K562 (cell line): ENCODE measurements around the gene PHACTR3. TPM values are rescaled to one million over a fixed set of nuclear protein-coding genes. Genes with fewer than 3 reads are reported as not detected.

Experiments
- ATAC-seq: fragments of 200-7000 bp; cut with Tn5 transposase; 3 replicates; pipeline ENCODE4 v1.9.1; 2020; ENCODE audit warnings: moderate library complexity
- BruUV-seq: library from RNA; stranded (reverse); fragments of 400-500 nt; replicated peaks from 2 replicates; lab custom pipeline; 2021; lab: Mats Ljungman, UMichigan
- CTCF ChIA-PET: fragments of 300-600 bp; formaldehyde crosslinking; extraction: SDS; loops from one replicate; lab custom pipeline; 2021; ENCODE audit warnings: low intra/inter-chr PET ratio; lab: Yijun Ruan, JAX
- POLR2A ChIA-PET: fragments of 300-600, 350-650 bp; sonication (Branson Sonifier 250); formaldehyde crosslinking; extraction: SDS; loops from one replicate; lab custom pipeline; 2021; ENCODE audit warnings: antibody characterized with exemption, inconsistent platforms; lab: Yijun Ruan, JAX
- DNase-seq, 4 experiments: peaks; one replicate each; pipeline versions ENCODE4 v3.0.0 to v3.0.0-alpha.2; 2011 to 2018; ENCODE audit warnings: low spot score in 3 of 4, mixed read lengths in 3 of 4; ENCODE audit errors: extremely low read depth in 1 of 4
- FAIRE-seq: peaks from 2 replicates; lab custom pipeline; 2011; peaks lifted over from hg19 to GRCh38; lab: Jason Lieb, UNC
- H2AFZ ChIP-seq: 2 replicates; pipeline ENCODE4 v1.6.0; 2011; ENCODE audit warnings: low read depth, low read length, control low read depth, inconsistent platforms
- H3K27ac ChIP-seq: fragments of 200-600 bp; 3 replicates; pipeline ENCODE4 v1.8.0; 2011; ENCODE audit warnings: low read depth, mild to moderate bottlenecking, control low read depth, inconsistent platforms, low read length, moderate library complexity, mixed read lengths; ENCODE audit errors: extremely low read depth
- H3K27me3 ChIP-seq, 2 experiments: fragments of 300-600 bp in 1 of 2; 2 replicates in 1 of 2; 3 replicates in 1 of 2; pipeline versions ENCODE4 v1.6.0 to v1.8.0; 2011; ENCODE audit warnings: inconsistent platforms in 2 of 2, low read length in 2 of 2, mild to moderate bottlenecking in 1 of 2, mixed read lengths in 1 of 2, moderate library complexity in 1 of 2; ENCODE audit not compliant: control insufficient read depth in 2 of 2, insufficient read depth in 2 of 2
- H3K36me3 ChIP-seq: fragments of 300-600 bp; 3 replicates; pipeline ENCODE4 v1.8.0; 2011; ENCODE audit warnings: mild to moderate bottlenecking, low read length, inconsistent platforms; ENCODE audit not compliant: control insufficient read depth, insufficient read depth
- H3K4me1 ChIP-seq, 2 experiments: fragments of 200-600 bp in 1 of 2; replicated peaks in 1 of 2; 2 replicates in 1 of 2; 3 replicates in 1 of 2; pipeline versions ENCODE4 v1.5.1 to v1.8.0; 2011; ENCODE audit warnings: inconsistent platforms in 2 of 2, low read length in 2 of 2, mild to moderate bottlenecking in 1 of 2, mixed read lengths in 1 of 2, moderate library complexity in 1 of 2; ENCODE audit not compliant: control insufficient read depth in 2 of 2, insufficient read depth in 2 of 2
- H3K4me2 ChIP-seq: 2 replicates; pipeline ENCODE4 v1.6.1; 2011; ENCODE audit warnings: low read length, control low read depth, inconsistent platforms, mixed read lengths; ENCODE audit not compliant: insufficient read depth
- H3K4me3 ChIP-seq: fragments of 200-600 bp; sonication (generic), shearing (Covaris generic); 2 replicates; pipeline ENCODE4 v1.5.1; 2016; ENCODE audit warnings: control low read depth, inconsistent platforms
- H3K79me2 ChIP-seq: fragments of 200-600 bp; 3 replicates; pipeline ENCODE4 v1.8.0; 2011; ENCODE audit warnings: low read length, inconsistent platforms; ENCODE audit not compliant: control insufficient read depth, insufficient read depth
- H3K9ac ChIP-seq, 2 experiments: 2 replicates each; pipeline versions ENCODE4 v1.6.0 to v1.6.1; 2011; ENCODE audit warnings: low read depth in 2 of 2, low read length in 2 of 2, control low read depth in 1 of 2, inconsistent platforms in 1 of 2, mild to moderate bottlenecking in 1 of 2, mixed read lengths in 1 of 2; ENCODE audit not compliant: insufficient read depth in 1 of 2
- H3K9me1 ChIP-seq: one replicate; pipeline ENCODE4 v1.6.0; 2011; ENCODE audit warnings: inconsistent platforms, mild to moderate bottlenecking, low read length, moderate library complexity; ENCODE audit not compliant: control insufficient read depth, insufficient read depth
- H3K9me3 ChIP-seq: replicated peaks from 2 replicates; pipeline ENCODE4 v1.5.1; 2011; ENCODE audit warnings: low read depth, low read length, inconsistent platforms; ENCODE audit not compliant: control insufficient read depth, insufficient read depth
- H4K20me1 ChIP-seq: replicated peaks from 2 replicates; pipeline ENCODE4 v1.6.1; 2011; ENCODE audit warnings: low read length, inconsistent platforms, mixed read lengths; ENCODE audit not compliant: control insufficient read depth, insufficient read depth
- DNMT1 ChIP-seq: fragments of 450-650 bp; IDR thresholded peaks from 2 replicates; pipeline ENCODE4 v1.6.1; 2016; ENCODE audit warnings: antibody characterized with exemption, mild to moderate bottlenecking
- EP400 ChIP-seq: fragments of 450-650 bp; IDR thresholded peaks from 2 replicates; pipeline ENCODE4 v1.6.1; 2017; ENCODE audit warnings: antibody characterized with exemption, mild to moderate bottlenecking, moderate library complexity
- FOXJ3 ChIP-seq: sonication (generic); formaldehyde crosslinking; IDR thresholded peaks from 2 replicates; pipeline ENCODE4 v1.4.0; 2020; ENCODE audit warnings: mild to moderate bottlenecking, missing genetic modification reagents
- HDAC1 ChIP-seq, 2 experiments: fragments of 450-650 bp; IDR thresholded peaks; 2 replicates each; pipeline ENCODE4 v1.6.1; 2016 to 2017; ENCODE audit warnings: inconsistent platforms in 1 of 2, mild to moderate bottlenecking in 1 of 2, moderate library complexity in 1 of 2
- KDM5B ChIP-seq: fragments of 200-600 bp; sonication (generic); IDR thresholded peaks from 2 replicates; pipeline ENCODE4 v1.6.1; 2012; ENCODE audit warnings: low read depth, mild to moderate bottlenecking, moderate library complexity, low read length, control low read depth, inconsistent platforms; ENCODE audit not compliant: insufficient replicate concordance
- NR2F6 ChIP-seq: fragments of 450-650 bp; formaldehyde crosslinking; IDR thresholded peaks from 2 replicates; pipeline ENCODE4 v1.4.0; 2020; ENCODE audit warnings: mild to moderate bottlenecking
- POLR2AphosphoS5 ChIP-seq: IDR thresholded peaks from 2 replicates; pipeline ENCODE4 v1.6.1; 2011; ENCODE audit warnings: mild to moderate bottlenecking, low read depth, low read length, moderate library complexity; ENCODE audit not compliant: control insufficient read depth, insufficient read depth
- PTBP1 ChIP-seq: fragments of 200-400 bp; formaldehyde crosslinking; IDR thresholded peaks from 2 replicates; pipeline ENCODE4 v1.6.1; 2017; ENCODE audit warnings: low read depth, low read length
- PTRF ChIP-seq: fragments of 450-650 bp; IDR thresholded peaks from 2 replicates; pipeline ENCODE4 v1.6.1; 2016; ENCODE audit warnings: mild to moderate bottlenecking, missing genetic modification characterization, missing compliant biosample characterization
- RBM14 ChIP-seq: fragments of 200-400 bp; formaldehyde crosslinking; IDR thresholded peaks from 2 replicates; pipeline ENCODE4 v1.6.1; 2018; ENCODE audit warnings: low read depth, mild to moderate bottlenecking, low read length, moderate library complexity, borderline replicate concordance; ENCODE audit not compliant: insufficient read depth
- SLC30A9 ChIP-seq: fragments of 250-450 bp; sonication (Bioruptor Pico); IDR thresholded peaks from 2 replicates; pipeline ENCODE4 v1.8.0; 2022; ENCODE audit warnings: mild to moderate bottlenecking, moderate library complexity
- TOE1 ChIP-seq, 2 experiments: fragments of 450-650 bp in 1 of 2; sonication (generic) in 1 of 2; formaldehyde crosslinking in 1 of 2; IDR thresholded peaks; 2 replicates each; pipeline versions ENCODE4 v1.7.1 to v1.8.0; 2016 to 2022; ENCODE audit warnings: borderline replicate concordance in 2 of 2, mild to moderate bottlenecking in 2 of 2, antibody characterized with exemption in 1 of 2, inconsistent platforms in 1 of 2, low read depth in 1 of 2, missing genetic modification reagents in 1 of 2, moderate library complexity in 1 of 2
- ZBTB34 ChIP-seq: fragments of 250-450 bp; sonication (Bioruptor Pico); IDR thresholded peaks from 2 replicates; pipeline ENCODE4 v1.8.0; 2021; ENCODE audit warnings: mild to moderate bottlenecking, moderate library complexity
- ZC3H8 ChIP-seq: fragments of 450-650 bp; IDR thresholded peaks from 2 replicates; pipeline ENCODE4 v1.6.1; 2017
- ZNF12 ChIP-seq: sonication (generic); formaldehyde crosslinking; IDR thresholded peaks from 2 replicates; pipeline ENCODE4 v1.4.0; 2020; ENCODE audit warnings: mild to moderate bottlenecking, missing genetic modification reagents
- ZNF224 ChIP-seq: sonication (generic); formaldehyde crosslinking; IDR thresholded peaks from 2 replicates; pipeline ENCODE4 v1.8.0; 2022; ENCODE audit warnings: mild to moderate bottlenecking, missing genetic modification reagents
- ZNF449 ChIP-seq: fragments of 250-450 bp; sonication (Bioruptor Pico); IDR thresholded peaks from 2 replicates; pipeline ENCODE4 v1.8.0; 2022; ENCODE audit warnings: moderate library complexity, mild to moderate bottlenecking, inconsistent platforms
- WGBS: fragments of 100-300 bp; shearing (Covaris generic); methylation state at CpG from one replicate; pipeline ENCODE4 v1.1.6; 2016; ENCODE audit warnings: low coverage, mixed read lengths; ENCODE audit not compliant: insufficient coverage; ENCODE audit errors: missing lambda C conversion rate; 5-methylcytosine and 5-hydroxymethylcytosine counted together
- in situ Hi-C: fragments of 300-500 bp; cut with MboI; formaldehyde crosslinking; loops from 4 replicates; pipeline ENCODE4 v1.15.0; 2018; ENCODE audit warnings: inconsistent platforms, mixed read lengths
- intact Hi-C: fragments of 100-400 bp; cut with micrococcal nuclease; formaldehyde crosslinking; loops from 2 replicates; pipeline ENCODE4 v1.14.2; 2022
- polyA plus RNA-seq, 8 experiments: library from polyadenylated mRNA; depleted of rRNA in 4 of 8; stranded (reverse) in 5 of 8; unstranded in 3 of 8; fragments of >200 nt; fragmentation: Nextera tagmentation in 2 of 8; fragmentation: Illumina TruSeq in 1 of 8; extraction: Ambion mirVana in 2 of 8; extraction: Trizol in 1 of 8; gene quantifications; 2 replicates each; pipeline versions ENCODE4 v1.2.1 to v1.2.3, GENCODE V29; 2011 to 2014; ENCODE audit warnings: inconsistent platforms in 1 of 8, missing spikeins in 1 of 8
- total RNA-seq, 7 experiments: library from RNA; depleted of rRNA in 6 of 7; stranded (reverse); fragments of >200 nt in 6 of 7; fragmentation: Illumina TruSeq in 2 of 7; extraction: Trizol in 2 of 7; gene quantifications; 2 replicates each; pipeline versions ENCODE4 v1.2.1 to v1.2.3, GENCODE V29; 2011 to 2021; ENCODE audit warnings: low replicate concordance in 1 of 7
- TF ChIP-seq, protein P1 (sequence below): conservative IDR thresholded peaks from 2 replicates; pipeline ENCODE4 v1.6.1; 2011; ENCODE audit warnings: low read depth, mild to moderate bottlenecking, low read length; ENCODE audit not compliant: control insufficient read depth

The PHACTR3 gene
- total and polyA plus RNA-seq, 9 of the 15 experiments (the other 6 are each of a cell fraction or from before 2014, with no cell fraction given): not detected

DNA sequence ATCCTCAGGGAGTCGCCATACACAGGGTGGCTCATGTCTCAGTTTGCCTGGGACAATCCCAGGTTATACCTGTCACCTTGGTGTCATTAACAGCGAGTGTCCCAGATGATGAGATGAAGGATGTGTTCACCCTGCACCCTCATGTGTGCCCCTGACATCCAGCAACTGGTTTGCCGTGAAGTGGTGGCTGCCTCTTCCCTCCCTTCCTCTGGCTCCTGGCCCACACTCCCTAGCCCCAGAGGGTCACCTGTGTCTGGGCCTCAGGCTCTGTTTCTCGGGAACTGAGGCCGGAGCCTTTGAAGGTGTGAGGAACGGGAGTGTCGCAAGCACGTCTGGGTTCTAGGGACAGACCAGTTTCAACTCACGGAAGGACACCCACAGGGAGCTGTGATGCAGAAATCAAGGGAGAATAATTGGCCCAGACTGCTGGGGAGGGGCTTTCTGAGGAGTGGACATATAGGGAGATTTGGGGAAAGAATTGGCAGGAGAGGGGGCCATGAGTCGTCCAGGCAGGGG is 35.8 kb upstream of the PHACTR3 start (continued):
- TF ChIP-seq PTRF: no peak
- no peak for TF ChIP-seq DNMT1
- no peak for TF ChIP-seq HDAC1 (IDR thresholded peaks at IDR 0.05)
- TF ChIP-seq FOXJ3 (CRISPR knock-in tag): no peak
- TF ChIP-seq TOE1 (IDR thresholded peaks at IDR 0.05; ENCODE audit: borderline replicate concordance): no peak
- no peak for TF ChIP-seq TOE1 (CRISPR knock-in tag; IDR thresholded peaks at IDR 0.05; ENCODE audit: borderline replicate concordance, low read depth)
- no peak for TF ChIP-seq POLR2AphosphoS5

DNA sequence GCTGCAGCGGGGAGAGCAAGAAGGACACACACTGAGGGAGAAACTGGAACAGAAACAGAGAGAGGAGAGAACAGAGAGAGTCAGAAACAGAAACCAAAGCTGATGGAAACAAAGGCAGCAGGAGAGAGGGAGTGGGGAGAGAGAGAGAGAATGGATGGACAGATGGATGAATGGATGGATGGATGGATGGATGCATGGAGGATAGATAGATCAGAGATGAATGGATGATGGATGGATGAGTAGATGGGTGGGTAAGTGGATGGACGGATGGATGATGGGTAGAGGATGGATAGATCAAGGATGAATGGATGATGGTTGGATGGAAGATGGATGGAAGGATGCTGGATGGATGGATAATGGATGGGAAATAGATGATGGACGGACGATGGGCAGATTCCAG is 35.0 kb upstream of the PHACTR3 start:
- POLR2A ChIA-PET: no interaction called here
- H3K9me3 ChIP-seq: no peaks in the 10 kb centered on the region
- H2AFZ ChIP-seq: no peak overlapping the region
- H4K20me1 ChIP-seq: peaks cover 5% of the 10 kb centered on the region; the same call in 1 of the 2 replicates
- no peaks in the 10 kb centered on the region; a peak in 1 of 5 replicates for H3K27me3 ChIP-seq
- peaks cover 0 to 6% of the 10 kb centered on the region in 2 experiments; a peak in 2 of 5 replicates for H3K4me1 ChIP-seq
- BruUV-seq: no TSS peak
- no peak overlapping the region for H3K4me2 ChIP-seq
- DNase-seq (no peak), FAIRE-seq (no peak), ATAC-seq (no peak)
- no peaks in the 10 kb centered on the region for H3K36me3 ChIP-seq
- no peaks in the 10 kb centered on the region for H3K79me2 ChIP-seq
- in situ Hi-C loops (no loop called here), intact Hi-C loops (no loop called here)
- H3K9me1 ChIP-seq: no peaks in the 10 kb centered on the region
- no peak overlapping the region for H3K4me3 ChIP-seq
- CTCF ChIA-PET: no interaction called here
- 0% methylated on average over 3 of the region's 4 CpGs for WGBS
- H3K9ac ChIP-seq: no peak overlapping the region
- H3K27ac ChIP-seq: no peak overlapping the region
- TF ChIP-seq ZNF224 (CRISPR knock-in tag) (no peak), SLC30A9 (CRISPR knock-in tag) (no peak), ZNF12 (CRISPR knock-in tag) (no peak), ZC3H8 (no peak), EP400 (no peak), KDM5B (no peak), RBM14 (no peak), ZBTB34 (CRISPR knock-in tag) (no peak), NR2F6 (CRISPR knock-in tag) (no peak), PTBP1 (no peak), ZNF449 (CRISPR knock-in tag) (no peak)
- TF ChIP-seq, protein P1, sequence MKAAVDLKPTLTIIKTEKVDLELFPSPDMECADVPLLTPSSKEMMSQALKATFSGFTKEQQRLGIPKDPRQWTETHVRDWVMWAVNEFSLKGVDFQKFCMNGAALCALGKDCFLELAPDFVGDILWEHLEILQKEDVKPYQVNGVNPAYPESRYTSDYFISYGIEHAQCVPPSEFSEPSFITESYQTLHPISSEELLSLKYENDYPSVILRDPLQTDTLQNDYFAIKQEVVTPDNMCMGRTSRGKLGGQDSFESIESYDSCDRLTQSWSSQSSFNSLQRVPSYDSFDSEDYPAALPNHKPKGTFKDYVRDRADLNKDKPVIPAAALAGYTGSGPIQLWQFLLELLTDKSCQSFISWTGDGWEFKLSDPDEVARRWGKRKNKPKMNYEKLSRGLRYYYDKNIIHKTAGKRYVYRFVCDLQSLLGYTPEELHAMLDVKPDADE: no peak
